HG02943 (cell line): ENCODE results near the gene OPN5.

ENCODE experiments used
- ATAC-seq: cut with Tn5 transposase; IDR thresholded peaks from one replicate; pipeline ENCODE4 v1.9.1; 2021; ENCODE audit warnings: mild to moderate bottlenecking, low read depth, moderate library complexity; ENCODE audit not compliant: unreplicated experiment

The OPN5 gene

GRCh38 chr6:47787620-47788497, 6.0 kb downstream of the OPN5 start:
- no peak for ATAC-seq

GRCh38 chr6:47788498-47788884, 6.7 kb downstream of the OPN5 start:
- ATAC-seq: no peak

- no peak for ATAC-seq
Observed at GRCh38 chr6:47789553-47789952, 7.7 kb downstream of the OPN5 start.

DNA sequence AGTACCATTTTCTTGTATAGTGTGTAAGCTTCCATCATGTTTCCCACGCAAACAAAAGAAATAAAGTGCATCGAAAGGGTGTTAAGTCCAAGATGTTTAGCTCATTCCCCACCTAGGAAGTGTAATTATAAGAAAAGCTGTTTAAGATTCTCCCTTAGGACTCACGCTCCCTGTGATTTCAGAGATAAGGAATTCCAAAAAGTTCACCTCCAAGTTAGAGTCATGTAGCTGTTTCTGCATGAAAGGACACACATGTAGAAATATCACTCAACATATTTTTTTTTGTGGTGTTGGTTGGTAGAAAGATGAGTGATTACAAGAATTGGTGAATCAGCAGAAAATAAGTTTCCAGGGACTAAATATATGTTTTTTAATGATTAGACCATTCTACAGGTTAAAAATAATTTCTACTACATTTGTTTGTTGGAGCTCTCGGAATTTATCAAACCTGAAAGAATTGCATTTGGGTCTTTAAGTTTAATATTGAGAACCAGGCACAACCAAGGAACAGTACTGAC, 10.4 kb downstream of the OPN5 start:
- no peak for ATAC-seq

- ATAC-seq: no peak
Observed at GRCh38 chr6:47794577-47795135, 12.8 kb downstream of the OPN5 start.

DNA sequence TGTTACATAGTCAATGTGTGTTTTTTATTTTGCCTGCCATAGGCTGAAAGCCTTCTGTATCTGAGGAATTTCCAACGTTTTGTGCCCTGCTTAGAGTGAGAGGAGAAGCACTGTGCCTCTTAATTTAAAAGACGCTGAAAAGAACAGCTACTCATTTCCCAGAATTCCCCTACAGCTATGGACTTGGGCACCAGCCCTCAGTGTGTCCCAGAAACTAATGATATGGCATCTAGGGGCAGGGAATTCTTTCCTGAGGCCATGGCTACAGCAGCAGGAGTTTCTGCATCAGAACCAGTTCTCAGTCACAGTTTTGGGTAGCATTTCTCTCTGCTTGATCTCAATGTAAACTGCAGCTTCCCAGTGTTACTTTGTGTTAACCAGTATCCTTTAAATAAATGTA, 20.2 kb downstream of the OPN5 start:
- ATAC-seq: no peak

DNA sequence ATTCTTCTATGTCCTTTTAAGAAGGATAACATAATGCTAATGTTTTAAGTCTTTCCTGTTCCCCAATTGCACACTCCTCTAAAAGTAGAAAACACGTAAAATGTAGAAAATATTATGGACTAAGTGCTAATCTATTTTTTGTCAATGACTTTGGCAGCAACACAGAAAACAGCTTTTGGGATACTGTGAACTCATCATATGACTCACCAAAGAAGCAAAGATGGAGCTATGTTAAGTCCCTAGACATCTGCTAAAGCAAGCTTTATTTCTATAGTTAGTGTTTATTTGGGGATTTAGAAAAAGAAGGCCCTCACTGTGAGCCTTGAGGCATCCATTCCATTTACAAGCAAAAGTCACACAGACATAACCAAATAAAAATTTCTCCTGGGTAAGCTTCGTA, 23.0 kb downstream of the OPN5 start:
- ATAC-seq: no peak

- no peak for ATAC-seq
Observed at GRCh38 chr6:47809873-47810272, 28.0 kb downstream of the OPN5 start.

- ATAC-seq: no peak
Observed at GRCh38 chr6:47810885-47811284, 29.1 kb downstream of the OPN5 start.

GRCh38 chr6:47811443-47811842, 29.6 kb downstream of the OPN5 start:
- ATAC-seq: no peak

DNA sequence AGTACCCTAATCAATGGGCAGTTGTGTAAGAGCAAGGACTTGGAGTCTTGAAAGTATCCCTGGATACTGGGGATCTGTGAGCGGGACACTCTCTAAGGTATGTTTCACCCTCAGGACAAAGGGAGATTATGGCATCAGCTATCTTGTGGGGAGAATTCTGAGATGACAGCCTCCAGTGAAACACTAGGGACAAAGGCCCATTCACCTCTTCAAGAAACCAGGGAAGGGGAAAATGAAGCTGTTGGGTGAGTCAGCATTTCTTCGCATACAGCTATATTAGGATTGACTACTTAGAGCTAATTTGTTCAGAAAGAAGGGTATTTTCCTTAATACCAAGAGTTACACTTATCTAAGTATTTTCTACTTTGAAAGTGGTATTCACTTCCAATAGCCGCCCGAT, 35.9 kb downstream of the OPN5 start:
- no peak for ATAC-seq

- no peak for ATAC-seq
Observed at GRCh38 chr6:47819461-47819860, 37.6 kb downstream of the OPN5 start.

GRCh38 chr6:47822856-47823554, 41.2 kb downstream of the OPN5 start:
- ATAC-seq: no peak

GRCh38 chr6:47832386-47833100, 50.7 kb downstream of the OPN5 start:
- no peak for ATAC-seq

DNA sequence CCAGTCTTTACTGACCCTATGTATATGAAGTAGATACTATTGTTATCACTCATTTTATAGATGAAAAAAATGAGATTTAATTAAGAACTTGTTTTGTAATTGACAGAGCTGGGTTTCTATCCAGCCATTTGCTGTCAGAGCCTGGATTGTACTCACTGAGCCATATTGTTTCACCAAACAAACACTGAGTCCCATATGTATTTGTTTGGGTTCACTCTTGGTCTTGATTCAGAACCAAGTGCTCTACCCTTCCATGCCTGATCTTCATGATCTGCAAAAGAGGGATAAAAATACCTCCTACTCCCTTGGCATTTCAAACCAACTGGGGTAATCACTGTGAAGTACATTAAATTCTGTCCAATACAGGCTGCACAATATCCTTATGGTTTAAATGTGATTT, 52.4 kb downstream of the OPN5 start:
- ATAC-seq: no peak

DNA sequence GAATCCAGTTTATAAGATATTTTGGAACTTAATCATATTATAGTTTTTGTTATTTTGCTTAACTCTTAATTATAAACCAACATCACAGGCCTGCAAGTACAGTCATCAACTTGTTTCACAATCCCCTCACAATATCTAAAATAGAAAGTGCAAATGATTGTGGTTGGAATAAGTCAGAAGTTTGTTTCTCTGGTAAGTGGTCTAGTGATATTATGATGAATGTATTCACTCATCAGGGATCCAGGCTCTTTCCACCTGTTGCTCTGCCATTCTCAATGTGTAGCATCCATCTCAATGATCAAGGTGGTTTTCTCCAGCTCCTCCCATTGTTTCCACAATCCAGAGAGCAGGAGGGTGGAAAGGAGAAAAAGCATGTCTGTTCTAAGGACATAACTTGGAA, 54.2 kb downstream of the OPN5 start:
- ATAC-seq: no peak

DNA sequence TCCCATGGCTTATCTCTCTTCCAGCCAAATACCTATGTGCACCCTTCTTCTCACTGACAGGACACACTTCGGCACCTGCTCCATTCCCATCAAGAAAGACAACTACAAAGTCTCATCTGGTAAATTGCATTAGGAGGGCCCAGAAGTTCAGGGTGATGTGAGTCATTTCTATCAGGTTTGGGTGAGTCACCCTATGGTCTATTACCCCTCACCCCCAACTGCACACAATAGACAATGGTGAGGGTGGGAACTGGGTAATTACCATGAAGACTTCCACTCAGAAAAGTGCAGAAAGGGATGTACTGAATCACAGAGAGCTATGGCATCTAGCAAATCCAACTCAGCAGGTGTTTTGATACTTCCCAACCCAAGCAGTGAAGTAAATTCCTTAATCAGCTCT, 54.8 kb downstream of the OPN5 start:
- no peak for ATAC-seq

DNA sequence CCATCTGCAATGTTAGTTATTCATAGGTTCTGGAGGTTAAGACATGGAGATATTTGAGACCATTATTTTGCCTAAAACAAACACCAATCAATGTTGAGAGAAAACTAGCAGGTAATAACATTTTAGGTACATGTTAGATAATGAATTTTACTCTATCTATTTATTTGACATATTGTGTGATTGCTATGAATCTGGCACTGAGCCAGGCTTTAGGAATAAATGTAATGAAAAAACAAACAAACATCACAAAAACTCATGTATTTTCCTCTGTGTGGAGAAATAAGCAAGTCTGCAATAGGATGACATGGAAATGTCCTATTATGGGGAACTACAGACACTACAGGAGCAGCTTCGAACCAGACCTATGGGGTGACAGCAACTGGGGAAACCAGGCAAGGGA, 57.8 kb downstream of the OPN5 start:
- ATAC-seq: no peak

DNA sequence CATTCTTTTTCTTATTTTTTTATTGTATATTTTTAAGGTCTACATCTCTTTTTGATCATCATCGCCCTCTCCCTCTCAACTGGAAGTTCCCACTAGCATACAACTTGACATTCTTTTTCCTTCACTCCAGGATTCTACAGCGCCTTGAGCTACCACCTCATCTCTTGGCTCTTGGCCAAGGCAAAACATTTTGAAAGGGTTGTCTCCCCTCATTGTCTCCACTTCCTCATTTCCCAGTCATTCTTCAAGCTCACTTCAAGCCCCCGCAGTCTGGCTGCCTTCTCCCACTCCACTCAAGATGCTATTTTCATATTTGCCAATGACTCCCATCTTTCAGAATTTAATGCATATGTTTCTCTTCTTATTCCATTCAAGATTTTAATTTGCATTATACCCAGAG, 63.0 kb downstream of the OPN5 start:
- ATAC-seq: no peak

DNA sequence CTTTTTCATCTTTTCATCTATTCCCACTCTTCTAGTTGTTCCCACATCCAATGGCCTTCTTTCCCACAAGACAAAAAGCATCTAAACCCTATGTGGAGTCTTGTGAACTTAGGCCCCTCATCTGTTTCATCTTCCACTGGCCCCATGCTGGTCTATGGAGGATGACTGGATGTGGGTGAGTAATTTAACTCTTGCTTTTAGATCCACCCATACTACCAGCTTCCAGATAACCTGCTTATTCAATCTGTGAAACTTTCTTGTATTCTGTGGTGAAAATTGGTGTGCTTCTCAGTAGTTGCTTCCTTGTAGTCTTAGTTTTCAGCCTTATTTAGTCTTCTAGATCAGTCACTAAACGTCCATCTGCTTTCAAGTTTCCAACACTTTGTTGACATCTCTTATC, 64.9 kb downstream of the OPN5 start:
- ATAC-seq: no peak

DNA sequence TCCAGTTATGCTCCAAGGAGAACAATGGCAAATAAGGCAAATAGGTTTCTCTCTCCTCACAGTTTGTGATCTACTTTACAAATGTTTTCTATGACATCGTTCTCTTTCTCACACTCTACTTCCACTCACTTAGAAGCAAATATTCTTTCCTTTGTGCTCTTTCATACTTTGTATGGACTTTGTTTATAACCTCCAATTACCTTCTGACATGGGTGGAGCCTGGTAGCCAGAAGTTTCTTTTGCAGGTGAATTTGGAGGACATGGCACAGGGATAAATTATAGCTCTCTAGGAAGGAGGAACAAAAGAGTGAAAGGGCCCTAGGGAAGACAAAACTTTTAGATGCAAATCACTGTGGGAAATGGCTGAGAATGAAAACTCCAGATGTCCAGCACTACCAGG, 69.3 kb downstream of the OPN5 start:
- no peak for ATAC-seq
